GM12878 (cell line): ENCODE measurements around the gene CPLX1. TPM values are rescaled to one million over a fixed set of nuclear protein-coding genes. Genes with fewer than 3 reads are reported as not detected.

Source experiments
- BACH1 ChIP-seq: fragments of 450-650 bp; IDR thresholded peaks from 2 replicates; pipeline ENCODE4 v1.6.1; 2017; ENCODE audit warnings: mild to moderate bottlenecking, borderline replicate concordance
- BCL3 ChIP-seq: IDR thresholded peaks from 2 replicates; pipeline ENCODE4 v1.6.1; 2011; ENCODE audit warnings: borderline replicate concordance, low read depth, mild to moderate bottlenecking, moderate library complexity, low read length; ENCODE audit not compliant: insufficient read depth, poor library complexity, severe bottlenecking
- MEF2B ChIP-seq: fragments of 450-650 bp; IDR thresholded peaks from 2 replicates; pipeline ENCODE4 v1.6.1; 2018; ENCODE audit warnings: mild to moderate bottlenecking, moderate library complexity; ENCODE audit not compliant: partially characterized antibody, poor library complexity, severe bottlenecking
- POLR2A ChIP-seq: IDR thresholded peaks from 2 replicates; pipeline ENCODE4 v1.6.1; 2011; ENCODE audit warnings: low read depth, mild to moderate bottlenecking, low read length
- PRDM15 ChIP-seq: fragments of 450-650 bp; formaldehyde crosslinking; IDR thresholded peaks from 2 replicates; pipeline ENCODE4 v1.4.0; 2020; ENCODE audit warnings: mild to moderate bottlenecking, moderate library complexity
- SIN3A ChIP-seq: IDR thresholded peaks from 2 replicates; pipeline ENCODE4 v1.6.1; 2012; ENCODE audit warnings: low read depth, low read length, improper control_type of control experiment
- SMAD1 ChIP-seq: fragments of 450-650 bp; IDR thresholded peaks from 2 replicates; pipeline ENCODE4 v1.6.1; 2018; ENCODE audit warnings: mild to moderate bottlenecking, low read depth; ENCODE audit not compliant: partially characterized antibody
- SMARCA5 ChIP-seq: fragments of 450-650 bp; IDR thresholded peaks from 2 replicates; pipeline ENCODE4 v1.6.1; 2017; ENCODE audit warnings: mild to moderate bottlenecking
- SREBF1 ChIP-seq: IDR thresholded peaks from 2 replicates; pipeline ENCODE4 v1.6.1; 2012; ENCODE audit warnings: mild to moderate bottlenecking, low read length
- ZNF274 ChIP-seq: IDR thresholded peaks from one replicate; pipeline ENCODE4 v1.8.0; 2011; ENCODE audit not compliant: insufficient read length, insufficient read depth
- polyA plus RNA-seq, 11 experiments: library from polyadenylated mRNA; depleted of rRNA in 4 of 11; unstranded in 6 of 11; stranded (reverse) in 5 of 11; fragments of >200 nt; fragmentation: Nextera tagmentation in 4 of 11; fragmentation: Illumina TruSeq in 1 of 11; extraction: Ambion mirVana in 4 of 11; extraction: Trizol in 1 of 11; gene quantifications; 1 replicate in 1 of 11; 2 replicates in 10 of 11; pipeline versions ENCODE4 v1.2.1 to v1.2.3, GENCODE V29; 2011 to 2016; ENCODE audit warnings: inconsistent platforms in 2 of 11, missing spikeins in 2 of 11, low read depth in 1 of 11
- total RNA-seq, 4 experiments: library from RNA; depleted of rRNA in 3 of 4; stranded (reverse); fragments of >200 nt in 3 of 4; fragmentation: Illumina TruSeq in 1 of 4; extraction: Trizol in 1 of 4; gene quantifications; 2 replicates each; pipeline versions ENCODE4 v1.2.1 to v1.2.3, GENCODE V29; 2013 to 2021
- TF ChIP-seq, protein P1 (sequence below): fragments of 450-650 bp; IDR thresholded peaks from 2 replicates; pipeline ENCODE4 v1.6.1; 2017; ENCODE audit warnings: mild to moderate bottlenecking, moderate library complexity

Gene CPLX1
- total and polyA plus RNA-seq, 10 of the 15 experiments (the other 5 are each of a cell fraction or from before 2014, with no cell fraction given), result 0.04 to 1.2 (median 0.13) TPM; not detected in 5

DNA sequence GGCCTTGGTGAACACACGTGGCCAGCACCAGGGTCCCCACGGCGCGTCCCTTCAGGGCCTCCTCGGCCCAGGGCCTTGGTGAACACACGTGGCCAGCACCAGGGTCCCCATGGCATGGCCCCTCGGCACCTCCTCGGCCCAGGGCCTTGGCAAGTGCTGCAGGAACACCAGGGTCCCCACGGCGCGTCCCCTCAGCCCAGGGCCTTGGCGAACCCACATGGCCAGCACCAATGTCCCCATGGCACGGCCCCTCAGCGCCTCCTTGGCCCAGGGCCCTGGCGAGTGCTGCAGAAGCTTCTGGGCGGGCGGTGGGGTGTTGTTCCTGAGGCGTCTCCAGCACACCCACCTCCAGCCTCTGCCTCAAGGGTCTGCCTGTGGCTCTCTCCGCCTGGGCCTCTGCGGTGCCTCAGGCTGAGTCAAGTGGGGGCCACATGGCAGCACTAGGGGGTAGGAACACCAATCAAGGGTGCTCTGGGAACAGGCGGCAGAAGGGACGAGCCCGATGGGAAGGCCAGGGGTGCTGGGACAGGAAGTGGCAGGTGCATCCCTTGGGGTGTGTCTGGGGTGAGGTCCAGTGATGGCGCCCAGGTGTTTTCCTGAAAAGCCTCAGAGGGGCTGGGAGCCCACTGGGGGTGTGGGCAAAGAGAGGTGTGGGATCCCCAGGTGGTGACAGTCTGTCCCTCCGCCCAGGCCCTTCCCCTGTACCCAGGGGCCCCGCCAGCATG, 41.8 kb upstream of the CPLX1 start (continued):
- TF ChIP-seq BCL3 (no peak), SREBF1 (no peak), SIN3A (no peak), PRDM15 (CRISPR knock-in tag) (no peak), BACH1 (no peak), SMARCA5 (no peak), SMAD1 (no peak), ZNF274 (no peak), MEF2B (no peak), POLR2A (no peak; the same call in 1 of the 2 replicates)
- TF ChIP-seq, protein P1, sequence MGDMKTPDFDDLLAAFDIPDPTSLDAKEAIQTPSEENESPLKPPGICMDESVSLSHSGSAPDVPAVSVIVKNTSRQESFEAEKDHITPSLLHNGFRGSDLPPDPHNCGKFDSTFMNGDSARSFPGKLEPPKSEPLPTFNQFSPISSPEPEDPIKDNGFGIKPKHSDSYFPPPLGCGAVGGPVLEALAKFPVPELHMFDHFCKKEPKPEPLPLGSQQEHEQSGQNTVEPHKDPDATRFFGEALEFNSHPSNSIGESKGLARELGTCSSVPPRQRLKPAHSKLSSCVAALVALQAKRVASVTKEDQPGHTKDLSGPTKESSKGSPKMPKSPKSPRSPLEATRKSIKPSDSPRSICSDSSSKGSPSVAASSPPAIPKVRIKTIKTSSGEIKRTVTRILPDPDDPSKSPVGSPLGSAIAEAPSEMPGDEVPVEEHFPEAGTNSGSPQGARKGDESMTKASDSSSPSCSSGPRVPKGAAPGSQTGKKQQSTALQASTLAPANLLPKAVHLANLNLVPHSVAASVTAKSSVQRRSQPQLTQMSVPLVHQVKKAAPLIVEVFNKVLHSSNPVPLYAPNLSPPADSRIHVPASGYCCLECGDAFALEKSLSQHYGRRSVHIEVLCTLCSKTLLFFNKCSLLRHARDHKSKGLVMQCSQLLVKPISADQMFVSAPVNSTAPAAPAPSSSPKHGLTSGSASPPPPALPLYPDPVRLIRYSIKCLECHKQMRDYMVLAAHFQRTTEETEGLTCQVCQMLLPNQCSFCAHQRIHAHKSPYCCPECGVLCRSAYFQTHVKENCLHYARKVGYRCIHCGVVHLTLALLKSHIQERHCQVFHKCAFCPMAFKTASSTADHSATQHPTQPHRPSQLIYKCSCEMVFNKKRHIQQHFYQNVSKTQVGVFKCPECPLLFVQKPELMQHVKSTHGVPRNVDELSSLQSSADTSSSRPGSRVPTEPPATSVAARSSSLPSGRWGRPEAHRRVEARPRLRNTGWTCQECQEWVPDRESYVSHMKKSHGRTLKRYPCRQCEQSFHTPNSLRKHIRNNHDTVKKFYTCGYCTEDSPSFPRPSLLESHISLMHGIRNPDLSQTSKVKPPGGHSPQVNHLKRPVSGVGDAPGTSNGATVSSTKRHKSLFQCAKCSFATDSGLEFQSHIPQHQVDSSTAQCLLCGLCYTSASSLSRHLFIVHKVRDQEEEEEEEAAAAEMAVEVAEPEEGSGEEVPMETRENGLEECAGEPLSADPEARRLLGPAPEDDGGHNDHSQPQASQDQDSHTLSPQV, result no peak
